Psoas muscle (tissue), 8 donors: ENCODE data around the gene TMTC3. TPM values are rescaled to one million over a fixed set of nuclear protein-coding genes. Genes with fewer than 3 reads are reported as not detected.

Experiments
- ATAC-seq, 4 donors: fragments of 200-7000 bp; cut with Tn5 transposase; one replicate each; pipeline ENCODE4 v1.9.1; 2020; ENCODE audit warnings: moderate library complexity in 3 of 4, mild to moderate bottlenecking in 2 of 4
- DNase-seq, 2 donors: peaks; one replicate each; pipeline ENCODE4 v3.0.0-alpha.2; 2020
- H3K27ac ChIP-seq: fragments of 200-600 bp; one replicate; pipeline ENCODE4 v1.8.0; 2022
- H3K27me3 ChIP-seq, 3 donors: fragments of 200-600 bp in 1 of 3; one replicate each; pipeline versions ENCODE4 v1.6.1 to v1.8.0; 2013 to 2022; ENCODE audit warnings: low read length in 2 of 3, mild to moderate bottlenecking in 2 of 3, moderate library complexity in 1 of 3; ENCODE audit not compliant: insufficient read depth in 3 of 3
- H3K36me3 ChIP-seq, 2 donors: fragments of 200-600 bp in 1 of 2; one replicate each; pipeline versions ENCODE4 v1.6.1 to v1.8.0; 2013 to 2022; ENCODE audit warnings: low read depth in 1 of 2, mild to moderate bottlenecking in 1 of 2, moderate library complexity in 1 of 2; ENCODE audit not compliant: insufficient read depth in 1 of 2
- H3K4me1 ChIP-seq: fragments of 200-600 bp; one replicate; pipeline ENCODE4 v1.8.0; 2022
- H3K4me3 ChIP-seq: fragments of 200-600 bp; one replicate; pipeline ENCODE4 v1.8.0; 2022; ENCODE audit warnings: mild to moderate bottlenecking
- H3K9me3 ChIP-seq: fragments of 200-600 bp; one replicate; pipeline ENCODE4 v1.8.0; 2022
- CTCF ChIP-seq: fragments of 200-600 bp; IDR thresholded peaks from one replicate; pipeline ENCODE4 v1.8.0; 2022; ENCODE audit warnings: antibody characterized with exemption
- WGBS, 3 donors: extraction: QIAGEN DNeasy Blood & Tissue Kit; methylation state at CpG; one replicate each; pipeline versions ENCODE4 v1.1.6 to v1.1.7; 2013; 5-methylcytosine and 5-hydroxymethylcytosine counted together
- intact Hi-C, 2 donors: fragments of 100-400 bp; cut with DNase I; formaldehyde crosslinking; loops; one replicate each; pipeline versions ENCODE4 v1.11.0 to v1.14.2; 2022
- polyA plus RNA-seq, 3 donors: library from polyadenylated mRNA; stranded (reverse); fragments of 200-250 nt; gene quantifications; one replicate each; pipeline ENCODE4 v1.2.3, GENCODE V29; 2013
- total RNA-seq, 4 donors: library from RNA; stranded (reverse); fragmentation: NEBNext Ultra II Directional in 2 of 4; extraction: Animal tissue kit (Norgen Biotek cat#: 25700) in 2 of 4; gene quantifications; one replicate each; pipeline versions ENCODE4 v1.2.1 to v1.2.4, GENCODE V29; 2021 to 2023
- donor health status: healthy with polysubstance abuse.
- donor health status: DM: no; HTN: no; CAD: no; lungs with moderate emphysema.
- donor health status: Bipolar disorder and iron deficiency.
- donor health status: healthy.
- donor health status: DM: yes; HTN: yes; CAD: no.
- donor health status: DM: no; HTN: no; CAD: no.
- donor health status: DM: no; HTN: no; CAD: no.
- donor health status: DM: yes; HTN: yes; CAD: no.

Gene TMTC3
- total and polyA plus RNA-seq, 7 donors: 1.4 to 8.5 (median 5.5) TPM

DNA sequence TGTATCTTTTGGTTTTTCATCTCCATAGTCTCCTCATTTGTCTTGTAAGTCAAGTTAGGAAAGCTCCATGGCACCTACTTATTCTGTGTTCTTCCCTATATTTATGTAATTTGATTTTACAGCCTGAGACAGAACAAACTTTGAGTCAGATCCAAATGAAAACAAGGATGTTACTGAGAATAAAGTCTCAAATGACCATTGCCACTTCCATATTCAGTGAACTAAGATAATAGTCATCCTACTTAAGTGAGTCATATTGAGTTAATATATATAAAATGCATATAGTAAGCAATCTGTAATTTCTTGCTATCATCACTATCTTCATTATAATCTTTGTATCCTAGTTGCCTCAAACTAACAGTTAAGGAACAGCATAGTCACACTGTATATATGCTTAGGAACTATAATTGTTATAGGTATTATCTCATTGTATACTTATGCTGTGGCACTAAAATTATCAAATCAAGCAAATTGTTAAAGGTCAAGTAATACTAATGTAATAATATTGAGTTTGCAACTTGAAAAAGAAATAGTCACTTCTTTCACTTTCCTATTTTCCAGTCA, 30.8 kb downstream of the TMTC3 start:
- no peak for TF ChIP-seq CTCF
- H3K9me3 ChIP-seq: no peaks in the 10 kb centered on the region
- intact Hi-C loops: no loop called here
- H3K36me3 ChIP-seq: peaks cover 0 to 82% of the 10 kb centered on the region in 2 donors
- no peak overlapping the region for H3K4me3 ChIP-seq
- H3K27ac ChIP-seq: no peak overlapping the region
- DNase-seq: no peak
- H3K27me3 ChIP-seq: no peaks in the 10 kb centered on the region
- H3K4me1 ChIP-seq: no peaks in the 10 kb centered on the region
- ATAC-seq: no peak

- TF ChIP-seq CTCF: no peak
- ATAC-seq (no peak), DNase-seq (no peak)
- intact Hi-C loops: no loop called here
- 93 to 97% (median 94%) methylated on average over 3 of the region's 3 CpGs for WGBS, 3 donors
- peaks cover 2 to 90% of the 10 kb centered on the region in 2 donors for H3K36me3 ChIP-seq
- no peak overlapping the region for H3K4me3 ChIP-seq
- no peak overlapping the region for H3K27ac ChIP-seq
- no peaks in the 10 kb centered on the region for H3K4me1 ChIP-seq
- H3K9me3 ChIP-seq: no peaks in the 10 kb centered on the region
- H3K27me3 ChIP-seq: no peaks in the 10 kb centered on the region
Observed at GRCh38 chr12:88175544-88175943, 33.4 kb downstream of the TMTC3 start.

GRCh38 chr12:88179436-88180014, 37.4 kb downstream of the TMTC3 start:
- H3K9me3 ChIP-seq: no peaks in the 10 kb centered on the region
- DNase-seq (no peak), ATAC-seq (no peak)
- peaks cover 2 to 76% of the 10 kb centered on the region in 2 donors for H3K36me3 ChIP-seq
- H3K27ac ChIP-seq: no peak overlapping the region
- no peaks in the 10 kb centered on the region for H3K4me1 ChIP-seq
- 96 to 97% (median 97%) methylated on average over 6 of the region's 6 CpGs for WGBS, 3 donors
- no peak overlapping the region for H3K4me3 ChIP-seq
- no peak for TF ChIP-seq CTCF
- H3K27me3 ChIP-seq: no peaks in the 10 kb centered on the region
- intact Hi-C loops: no loop called here

GRCh38 chr12:88181881-88182280, 39.8 kb downstream of the TMTC3 start:
- intact Hi-C loops: no loop called here
- Histone ChIP-seq H3K36me3 (peaks cover 2 to 54% of the 10 kb centered on the region in 2 donors), H3K27me3 (no peaks in the 10 kb centered on the region), H3K4me1 (no peaks in the 10 kb centered on the region), H3K4me3 (no peak overlapping the region), H3K9me3 (no peaks in the 10 kb centered on the region), H3K27ac (no peak overlapping the region)
- 91 to 98% (median 91%) methylated on average over 3 of the region's 3 CpGs for WGBS, 3 donors
- DNase-seq: no peak
- TF ChIP-seq CTCF: no peak
- ATAC-seq: no peak

DNA sequence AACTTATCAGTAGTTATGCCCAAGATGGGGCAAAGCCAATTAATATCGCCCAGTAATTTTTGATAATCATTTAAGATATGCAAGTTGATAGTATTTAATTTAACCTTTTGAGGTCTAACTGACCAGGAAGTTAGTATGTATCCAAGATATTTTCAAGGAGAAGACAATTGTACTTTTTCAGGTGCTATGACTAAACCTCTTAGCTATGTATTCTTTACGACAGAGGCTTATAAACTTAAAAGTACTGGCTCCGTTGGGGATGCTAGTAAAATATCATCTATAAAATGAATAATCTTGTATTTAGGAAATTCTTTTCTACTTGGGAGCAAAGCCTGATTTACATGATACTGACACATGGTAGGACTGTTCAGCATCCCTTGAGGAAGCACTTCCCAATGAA, 40.3 kb downstream of the TMTC3 start:
- DNase-seq (no peak), ATAC-seq (no peak)
- no peak for TF ChIP-seq CTCF
- Histone ChIP-seq H3K36me3 (peaks cover 2 to 48% of the 10 kb centered on the region in 2 donors), H3K4me3 (no peak overlapping the region), H3K27ac (no peak overlapping the region), H3K4me1 (no peaks in the 10 kb centered on the region), H3K9me3 (no peaks in the 10 kb centered on the region), H3K27me3 (no peaks in the 10 kb centered on the region)
- intact Hi-C loops: no loop called here
- 91 to 98% (median 93%) methylated on average over 3 of the region's 3 CpGs for WGBS, 3 donors
